ENCODE data around the gene CLDN15.
"Not testable (repeated sequence)": the region's sequence is repeated elsewhere in the genome, so short reads cannot be mapped to it uniquely, and the experiment has no call there.

CLDN15 gene

GRCh38 chr7:101237206-101238067 lies at the start of gene CLDN15:
Gene CLDN15, minus strand, starts transcription at chr7:101237802. Its CDS starts 221 bp downstream, at chr7:101237581.
- DNase-seq, result no peak

GRCh38 chr7:101287032-101287431 lies 49.4 kb upstream of the CLDN15 start:
- DNase-seq, result no peak

- DNase-seq, result not testable (repeated sequence)
Measured at GRCh38 chr7:101285880-101286279, 48.3 kb upstream of the CLDN15 start.

- DNase-seq, result no peak
Measured at GRCh38 chr7:101285171-101285570, 47.6 kb upstream of the CLDN15 start.

GRCh38 chr7:101280912-101281311 lies 43.3 kb upstream of the CLDN15 start:
- not testable (repeated sequence) for DNase-seq

- no peak for DNase-seq
Measured at GRCh38 chr7:101278461-101279292, 41.1 kb upstream of the CLDN15 start.

GRCh38 chr7:101277155-101277554 lies 39.6 kb upstream of the CLDN15 start:
- no peak for DNase-seq

- no peak for DNase-seq
Measured at GRCh38 chr7:101273206-101273605, 35.6 kb upstream of the CLDN15 start.

- DNase-seq, result no peak
Measured at GRCh38 chr7:101271021-101271420, 33.4 kb upstream of the CLDN15 start.

GRCh38 chr7:101269664-101270063 lies 32.1 kb upstream of the CLDN15 start:
- no peak for DNase-seq

GRCh38 chr7:101265622-101266516 lies 28.3 kb upstream of the CLDN15 start:
- no peak for DNase-seq

- DNase-seq, result not testable (repeated sequence)
Measured at GRCh38 chr7:101264102-101264706, 26.6 kb upstream of the CLDN15 start.

- DNase-seq, result no peak
Measured at GRCh38 chr7:101258243-101258731, 20.7 kb upstream of the CLDN15 start.

GRCh38 chr7:101255796-101256195 lies 18.2 kb upstream of the CLDN15 start:
- no peak for DNase-seq

- DNase-seq, result not testable (repeated sequence)
Measured at GRCh38 chr7:101253199-101253598, 15.6 kb upstream of the CLDN15 start.

- DNase-seq, result peak; percentile 99
Measured at GRCh38 chr7:101251871-101252659, 14.5 kb upstream of the CLDN15 start.

GRCh38 chr7:101250324-101250723 lies 12.7 kb upstream of the CLDN15 start:
- no peak for DNase-seq

GRCh38 chr7:101248276-101248675 lies 10.7 kb upstream of the CLDN15 start:
- no peak for DNase-seq

GRCh38 chr7:101245147-101245668 lies 7.6 kb upstream of the CLDN15 start:
- no peak for DNase-seq

GRCh38 chr7:101244375-101245146 lies 7.0 kb upstream of the CLDN15 start, which contains the start of gene FIS1:
Gene FIS1, minus strand, starts transcription at chr7:101245081. Its CDS starts 77 bp downstream, at chr7:101245004.
- DNase-seq, result peak; percentile 97
